HG02981 (cell line): Measurements from ENCODE around the gene ADCYAP1R1.

Experiments
- ATAC-seq: cut with Tn5 transposase; IDR thresholded peaks from one replicate; pipeline ENCODE4 v1.9.1; 2021; ENCODE audit warnings: mild to moderate bottlenecking, moderate library complexity; ENCODE audit not compliant: unreplicated experiment

Gene ADCYAP1R1

DNA sequence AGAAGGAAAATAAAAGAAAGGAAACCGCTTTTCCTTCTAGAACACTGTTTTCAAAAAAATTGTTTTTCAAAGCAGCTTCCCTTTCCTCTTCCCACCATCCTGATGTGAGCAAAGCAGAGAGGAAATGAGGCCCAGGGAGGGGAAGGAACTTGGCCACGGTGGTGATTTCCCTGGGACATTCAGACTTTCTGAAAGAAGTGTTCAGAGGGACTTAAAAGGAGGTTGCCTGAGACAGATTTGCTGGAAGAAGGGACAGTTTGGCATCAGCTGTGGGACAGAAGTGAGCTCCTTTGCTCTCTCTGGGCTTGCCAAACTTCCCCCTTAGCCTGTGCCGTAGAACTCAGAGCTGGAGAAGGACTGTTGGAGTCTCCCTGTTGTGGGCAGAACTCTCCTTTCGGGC, 30.3 kb downstream of the ADCYAP1R1 start:
- no peak for ATAC-seq

DNA sequence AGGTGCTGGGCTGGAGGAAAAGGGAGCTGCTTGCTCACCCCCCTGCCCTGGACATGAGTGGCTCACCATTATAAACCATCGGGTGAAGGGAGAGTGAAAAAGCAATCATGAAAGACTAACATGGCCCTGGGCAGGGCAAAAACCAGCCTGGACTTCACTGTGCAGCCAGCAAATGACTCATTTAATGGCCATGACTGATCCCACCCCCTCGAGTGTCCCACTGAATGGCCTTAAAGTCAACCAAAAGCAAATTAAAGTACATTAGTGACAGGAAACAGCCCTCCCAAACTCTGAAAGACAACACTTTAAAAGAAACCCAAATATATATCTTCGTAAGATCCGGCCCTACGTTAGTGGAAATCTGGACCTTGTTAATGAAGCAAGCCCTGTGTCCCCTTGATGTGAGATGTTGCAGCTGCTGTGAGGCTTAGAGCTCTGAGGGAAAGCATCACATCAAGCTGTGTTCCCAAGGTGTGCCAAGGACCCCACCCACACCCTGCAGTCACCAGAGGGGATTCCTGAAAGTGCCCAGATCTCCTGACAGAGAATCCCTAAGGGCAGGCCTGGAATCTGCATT, 31.2 kb downstream of the ADCYAP1R1 start:
- no peak for ATAC-seq

GRCh38 chr7:31084226-31084625, 32.1 kb downstream of the ADCYAP1R1 start:
- ATAC-seq, result no peak

DNA sequence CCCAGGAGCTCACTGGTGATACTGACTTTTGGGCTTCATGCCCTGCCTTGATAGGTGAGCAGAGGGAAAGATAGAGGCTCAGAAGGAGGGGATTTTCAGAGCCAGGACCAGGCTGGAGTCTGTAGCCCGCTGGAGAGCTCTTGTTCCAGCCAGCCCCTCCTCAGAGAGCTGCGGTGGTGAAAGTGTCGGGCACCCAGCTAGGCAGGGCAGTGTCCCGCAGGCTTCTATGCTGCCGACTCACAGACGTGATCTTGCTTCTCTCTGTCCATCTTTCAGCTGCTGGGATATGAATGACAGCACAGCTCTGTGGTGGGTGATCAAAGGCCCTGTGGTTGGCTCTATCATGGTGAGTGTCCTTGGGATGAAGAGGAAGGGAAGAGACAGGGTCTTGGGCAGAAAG, 35.2 kb downstream of the ADCYAP1R1 start:
- no peak for ATAC-seq

- no peak for ATAC-seq
Measured at GRCh38 chr7:31091924-31092434, 39.9 kb downstream of the ADCYAP1R1 start.

- ATAC-seq, result no peak
Measured at GRCh38 chr7:31092606-31093005, 40.5 kb downstream of the ADCYAP1R1 start.

GRCh38 chr7:31093282-31093681, 41.2 kb downstream of the ADCYAP1R1 start:
- ATAC-seq, result no peak

- no peak for ATAC-seq
Measured at GRCh38 chr7:31094271-31094670, 42.2 kb downstream of the ADCYAP1R1 start.

- ATAC-seq, result no peak
Measured at GRCh38 chr7:31095286-31096197, 43.4 kb downstream of the ADCYAP1R1 start.

GRCh38 chr7:31096198-31096876, 44.2 kb downstream of the ADCYAP1R1 start:
- no peak for ATAC-seq

GRCh38 chr7:31096877-31097258, 44.8 kb downstream of the ADCYAP1R1 start:
- ATAC-seq, result no peak

DNA sequence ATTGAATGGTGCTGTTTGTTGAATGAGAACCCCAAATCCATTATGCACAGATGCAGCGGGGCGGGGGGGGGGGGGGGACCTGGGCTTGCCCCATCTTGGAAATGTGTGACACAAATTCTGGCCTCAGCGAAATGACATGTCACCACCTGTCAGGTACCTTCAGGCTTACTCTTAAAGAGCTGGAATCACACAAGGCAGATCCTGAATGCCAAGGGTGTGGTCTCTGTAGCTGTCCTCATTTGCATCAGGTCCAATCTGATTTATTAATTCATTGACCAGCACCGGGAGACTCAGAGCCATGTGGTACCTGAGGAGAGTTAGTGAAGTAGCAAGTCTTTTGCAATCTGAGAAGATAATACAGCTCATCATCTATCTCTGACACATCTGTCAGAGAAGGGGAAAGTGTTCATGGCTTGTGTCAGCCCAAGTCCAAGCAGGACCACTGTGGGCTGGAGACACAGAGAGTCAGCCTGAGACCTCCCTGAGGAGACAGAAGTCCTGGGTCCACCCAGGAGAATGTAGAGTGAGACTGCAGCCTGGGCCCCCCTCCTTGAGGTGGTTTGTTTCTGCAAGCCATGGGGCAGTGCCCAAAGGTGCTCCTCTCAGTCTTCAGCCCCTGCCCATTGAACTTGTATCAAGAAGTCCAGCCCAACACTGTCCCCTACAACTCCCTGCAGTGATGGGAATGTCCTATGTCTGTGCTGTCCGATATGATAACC, 46.7 kb downstream of the ADCYAP1R1 start:
- no peak for ATAC-seq

DNA sequence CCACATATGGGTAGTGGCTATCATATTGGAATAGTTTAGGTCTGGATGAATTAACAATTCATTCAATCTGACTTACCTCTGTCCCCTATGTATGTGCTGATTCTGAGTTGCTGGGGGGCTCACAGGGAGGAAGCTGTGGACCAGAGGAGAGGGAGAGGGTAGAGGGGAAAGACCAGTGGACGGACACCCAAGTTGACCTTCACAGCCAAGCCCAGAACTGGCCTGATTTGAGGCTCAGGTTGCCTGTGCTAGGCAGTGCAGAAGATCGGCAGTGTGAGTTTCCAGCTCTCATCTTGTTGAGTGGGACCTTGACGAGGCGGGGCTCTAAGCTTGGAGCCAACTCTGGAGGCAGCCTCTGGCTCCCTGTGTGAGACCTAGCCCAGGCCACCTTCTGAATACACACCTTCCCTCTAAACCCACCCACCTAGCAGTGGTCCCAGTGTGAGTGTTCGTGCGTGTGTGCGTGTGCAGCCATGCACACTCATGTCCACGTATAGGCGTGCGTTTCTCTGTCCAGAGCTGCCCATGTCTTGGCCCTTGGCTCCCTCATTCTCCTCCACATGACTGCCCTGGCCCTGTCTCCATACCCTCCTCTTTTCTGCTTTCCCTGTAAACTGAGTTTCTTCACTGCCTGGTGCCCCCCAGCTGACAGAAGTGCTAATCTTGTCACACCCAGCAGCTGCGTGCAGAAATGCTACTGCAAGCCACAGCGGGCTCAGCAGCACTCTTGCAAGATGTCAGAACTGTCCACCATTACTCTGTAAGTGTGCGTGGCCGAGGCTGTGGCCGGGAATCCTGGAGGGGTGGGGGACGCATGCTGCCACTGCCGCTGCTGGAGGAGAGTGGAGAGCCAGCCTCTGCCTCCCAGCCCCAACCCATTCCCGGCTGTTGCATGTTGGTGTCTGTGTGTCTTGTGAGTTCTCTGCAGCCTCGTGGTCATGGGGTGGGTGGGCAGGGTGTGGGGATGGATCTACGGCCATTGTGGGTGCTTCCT, 47.6 kb downstream of the ADCYAP1R1 start:
- no peak for ATAC-seq

- ATAC-seq, result no peak
Measured at GRCh38 chr7:31100445-31100844, 48.3 kb downstream of the ADCYAP1R1 start.

- ATAC-seq, result no peak
Measured at GRCh38 chr7:31100871-31101270, 48.8 kb downstream of the ADCYAP1R1 start.

DNA sequence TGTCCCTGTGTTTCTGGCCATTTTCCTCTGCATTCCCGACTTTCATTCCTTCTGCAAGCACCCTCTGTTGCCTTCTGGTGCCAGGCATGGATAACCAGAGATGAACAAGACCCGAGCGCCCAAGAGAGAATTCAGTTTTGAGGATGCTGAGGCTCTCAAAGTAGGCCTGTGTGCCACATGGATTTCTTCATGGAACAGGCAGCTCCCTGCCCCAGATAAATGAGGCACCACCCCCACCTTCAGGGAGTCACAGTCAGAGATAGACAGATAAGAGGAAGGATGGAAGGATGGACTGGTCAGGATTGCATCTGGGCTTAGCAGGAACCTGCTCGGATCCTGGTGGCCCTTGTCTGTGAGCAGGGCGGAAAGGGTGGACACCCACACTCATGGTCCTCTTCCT, 49.4 kb downstream of the ADCYAP1R1 start:
- no peak for ATAC-seq

- no peak for ATAC-seq
Measured at GRCh38 chr7:31102151-31102972, 50.3 kb downstream of the ADCYAP1R1 start.

- ATAC-seq, result no peak
Measured at GRCh38 chr7:31102973-31103850, 51.1 kb downstream of the ADCYAP1R1 start.
